Measurements from ENCODE around the gene IL17RD. TPM values are rescaled to one million over a fixed set of nuclear protein-coding genes. Genes with fewer than 3 reads are reported as not detected.

IL17RD gene
- total RNA-seq, 1 experiment from 2014 or later, result 31.7 TPM

GRCh38 chr3:57141719-57142410 is 23.3 kb downstream of the IL17RD start:
- H3K79me1 ChIP-seq (ENCODE audit: insufficient read depth, low read depth, low read length, poor library complexity, severe bottlenecking), result no peaks in the 10 kb centered on the region
- H3K9me3 ChIP-seq (ENCODE audit: control insufficient read depth, low read depth, low read length), result no peaks in the 10 kb centered on the region
- no peak overlapping the region for H2AK5ac ChIP-seq (ENCODE audit: insufficient read length, low read length)
- no peak overlapping the region for H3K4ac ChIP-seq (ENCODE audit: low read depth, low read length)
- Mint-ChIP-seq H3K4me3 (peak overlapping the region in 1 of 2 experiments; percentile 46; a peak in 1 of 5 replicates), H3K4me1 (peaks cover 39% of the 10 kb centered on the region in 2 experiments), H3K27ac (0 out of 7 replicates have a peak overlapping the region, but pooled peaks of 1 of the 3 experiments have one; percentile 0), H3K9me3 (no peaks in the 10 kb centered on the region), H3K36me3 (ENCODE audit: insufficient read depth in 1 of 3, low read depth in 3 of 3) (no peaks in the 10 kb centered on the region), H3K27me3 (ENCODE audit: low read depth) (peaks cover 3% of the 10 kb centered on the region)
- no peak overlapping the region for H2BK12ac ChIP-seq (ENCODE audit: insufficient read length, low read depth, low read length)
- no peak overlapping the region for H2BK120ac ChIP-seq (ENCODE audit: low read depth, low read length, poor library complexity, severe bottlenecking)
- H3K9ac ChIP-seq (ENCODE audit: extremely low read depth, insufficient read length, low read length), result no peak overlapping the region
- H2BK15ac ChIP-seq (ENCODE audit: low read depth, low read length), result no peak overlapping the region
- H2BK5ac ChIP-seq (ENCODE audit: insufficient read length, low read length), result no peak overlapping the region
- TF ChIP-seq CTCF (conservative IDR thresholded peaks at IDR 0.05), result no peak; the same call in 2 of the 3 replicates
- no peak overlapping the region for H4K91ac ChIP-seq (ENCODE audit: insufficient read length, low read depth, low read length)
- H3K56ac ChIP-seq (ENCODE audit: insufficient read length, low read depth, low read length), result no peak overlapping the region
- no peak for DNase-seq
- WGBS (ENCODE audit: extremely low coverage, insufficient read length, low lambda C conversion rate), result no CpG with 5 or more reads among the region's 5 CpGs
- H3K18ac ChIP-seq (ENCODE audit: insufficient read length, low read depth, low read length), result no peak overlapping the region
- peaks cover 15% of the 10 kb centered on the region; the same call in 1 of the 2 replicates for H3K4me1 ChIP-seq (ENCODE audit: insufficient read depth, low read length)
- no peak overlapping the region for H2BK20ac ChIP-seq (ENCODE audit: low read depth, low read length, poor library complexity, severe bottlenecking)
- H2AFZ ChIP-seq (ENCODE audit: low read length), result no peak overlapping the region
- no peak overlapping the region for H3T11ph ChIP-seq (ENCODE audit: low read length)
- no peaks in the 10 kb centered on the region for H4K20me1 ChIP-seq (ENCODE audit: control insufficient read depth, insufficient read depth, insufficient read length)
- H4K8ac ChIP-seq (replicated peaks; ENCODE audit: insufficient read length, low read depth, low read length), result no peak overlapping the region
- H3K4me2 ChIP-seq (ENCODE audit: insufficient read depth, insufficient read length, low read length), result peak overlapping the region; percentile 27
- H3K23me2 ChIP-seq (ENCODE audit: insufficient read length, low read depth, low read length, poor library complexity, severe bottlenecking), result no peaks in the 10 kb centered on the region
- no peak overlapping the region for H3K14ac ChIP-seq (ENCODE audit: insufficient read depth, low read length)
- H3K79me2 ChIP-seq (ENCODE audit: insufficient read depth, low read length), result peaks cover 3% of the 10 kb centered on the region; the same call in 1 of the 2 replicates
- H4K5ac ChIP-seq (ENCODE audit: insufficient read length, low read depth, low read length), result no peak overlapping the region
- H3K23ac ChIP-seq (ENCODE audit: insufficient read length, low read depth, low read length), result no peak overlapping the region
- H3K27ac ChIP-seq (ENCODE audit: insufficient read length, low read depth, low read length), result no peak overlapping the region
- H3K27me3 ChIP-seq (ENCODE audit: insufficient read depth, low read length), result 0 out of 2 replicates have a peak, but pooled peaks cover 2% of the 10 kb centered on the region
